Keratinocyte (primary cell): ENCODE data around the gene IGSF9. TPM values are rescaled to one million over a fixed set of nuclear protein-coding genes. Genes with fewer than 3 reads are reported as not detected.

Experiments
- DNase-seq: peaks from one replicate; pipeline ENCODE4 v3.0.0-alpha.2; 2011; ENCODE audit warnings: low read depth, missing footprints, low spot score
- FAIRE-seq: peaks from 2 replicates; lab custom pipeline; 2011; peaks lifted over from hg19 to GRCh38; lab: Jason Lieb, UNC
- H2AFZ ChIP-seq: 2 replicates; pipeline ENCODE4 v1.6.0; 2012; ENCODE audit warnings: low read length, control low read depth, inconsistent platforms; ENCODE audit not compliant: control insufficient read depth
- H3K27ac ChIP-seq: 2 replicates; pipeline ENCODE4 v1.5.1; 2011; ENCODE audit warnings: low read length; ENCODE audit not compliant: control insufficient read depth, insufficient read depth
- H3K27me3 ChIP-seq: 3 replicates; pipeline ENCODE4 v1.6.0; 2011; ENCODE audit warnings: low read length; ENCODE audit not compliant: control insufficient read depth, insufficient read depth; ENCODE audit errors: extremely low read depth
- H3K36me3 ChIP-seq, 2 experiments: 2 replicates in 1 of 2; 3 replicates in 1 of 2; pipeline ENCODE4 v1.5.1; 2011; ENCODE audit warnings: low read length in 2 of 2, mild to moderate bottlenecking in 1 of 2; ENCODE audit not compliant: control insufficient read depth in 2 of 2, insufficient read depth in 2 of 2; ENCODE audit errors: extremely low read depth in 1 of 2
- H3K4me1 ChIP-seq: 3 replicates; pipeline ENCODE4 v1.5.1; 2011; ENCODE audit warnings: low read length; ENCODE audit not compliant: control insufficient read depth, insufficient read depth; ENCODE audit errors: extremely low read depth
- H3K4me2 ChIP-seq: 3 replicates; pipeline ENCODE4 v1.6.0; 2011; ENCODE audit warnings: low read depth, low read length; ENCODE audit not compliant: control insufficient read depth, insufficient read depth; ENCODE audit errors: extremely low read depth
- H3K4me3 ChIP-seq, 3 experiments: fragments of 200-600 bp in 1 of 3; sonication (generic) in 1 of 3; 2 replicates in 2 of 3; 3 replicates in 1 of 3; pipeline ENCODE4 v1.5.1; 2011 to 2016; ENCODE audit warnings: low read length in 3 of 3, mild to moderate bottlenecking in 3 of 3, control low read depth in 2 of 3, inconsistent platforms in 1 of 3, low read depth in 1 of 3, mixed read lengths in 1 of 3, mixed run types in 1 of 3, moderate library complexity in 1 of 3; ENCODE audit not compliant: control insufficient read depth in 2 of 3, insufficient read depth in 2 of 3; ENCODE audit errors: extremely low read depth in 1 of 3
- H3K79me2 ChIP-seq: 2 replicates; pipeline ENCODE4 v1.6.0; 2012; ENCODE audit warnings: low read length; ENCODE audit not compliant: control insufficient read depth, insufficient read depth
- H3K9ac ChIP-seq: 3 replicates; pipeline ENCODE4 v1.6.0; 2011; ENCODE audit warnings: low read length; ENCODE audit not compliant: control insufficient read depth, insufficient read depth; ENCODE audit errors: extremely low read depth
- H3K9me1 ChIP-seq: 3 replicates; pipeline ENCODE4 v1.6.0; 2011; ENCODE audit warnings: low read length; ENCODE audit not compliant: control insufficient read depth, insufficient read depth; ENCODE audit errors: extremely low read depth
- H3K9me3 ChIP-seq: 2 replicates; pipeline ENCODE4 v1.5.1; 2012; ENCODE audit warnings: low read depth, low read length; ENCODE audit not compliant: control insufficient read depth
- H4K20me1 ChIP-seq: 3 replicates; pipeline ENCODE4 v1.6.0; 2011; ENCODE audit warnings: low read length; ENCODE audit not compliant: control insufficient read depth, insufficient read depth; ENCODE audit errors: extremely low read depth
- CTCF ChIP-seq, 3 experiments: IDR thresholded peaks in 1 of 3; conservative IDR thresholded peaks in 1 of 3; optimal IDR thresholded peaks in 1 of 3; 2 replicates in 2 of 3; 3 replicates in 1 of 3; pipeline versions ENCODE3 to v1.5.1; 2011; ENCODE audit warnings: low read length in 3 of 3, mild to moderate bottlenecking in 3 of 3, moderate library complexity in 2 of 3, control low read depth in 1 of 3, inconsistent platforms in 1 of 3; ENCODE audit not compliant: insufficient read depth in 2 of 3; ENCODE audit errors: extremely low read depth in 1 of 3
- EZH2 ChIP-seq: IDR thresholded peaks from one replicate; pipeline ENCODE4 v1.6.1; 2012; ENCODE audit warnings: inconsistent platforms, mild to moderate bottlenecking, low read length, moderate library complexity
- dilution Hi-C: fragments of 300-500 bp; cut with MboI; formaldehyde crosslinking; loops from one replicate; pipeline ENCODE4 v1.7.0; 2020; ENCODE audit warnings: low sequenced_read_pairs; ENCODE audit not compliant: extremely low pct_ligation_motif_present
- polyA plus RNA-seq, 5 experiments: library from polyadenylated mRNA; depleted of rRNA in 3 of 5; stranded (reverse) in 3 of 5; stranded (forward) in 1 of 5; unstranded in 1 of 5; fragments of >200 nt; gene quantifications; 1 replicate in 1 of 5; 2 replicates in 3 of 5; 3 replicates in 1 of 5; pipeline versions ENCODE4 v1.2.1 to v1.2.3, GENCODE V29; 2011 to 2012; ENCODE audit warnings: missing spikeins in 2 of 5, low read depth in 1 of 5, low replicate concordance in 1 of 5

Gene IGSF9
- polyA plus RNA-seq, 1 donor (not counting 4 experiments of a cell fraction or from before 2014, with no cell fraction given), result 4.2 TPM

GRCh38 chr1:159895836-159896545, 49.4 kb downstream of the IGSF9 start:
- no peak overlapping the region for H3K4me2 ChIP-seq
- no peak overlapping the region for H2AFZ ChIP-seq
- TF ChIP-seq CTCF (optimal IDR thresholded peaks at IDR 0.05 in 1 of 3, IDR thresholded peaks at IDR 0.05 in 1 of 3, conservative IDR thresholded peaks at IDR 0.05 in 1 of 3; ENCODE audit: extremely low read depth in 1 of 3, insufficient read depth in 2 of 3, low read length in 3 of 3) (no peak), EZH2 (no peak)

GRCh38 chr1:159895286-159895685, 50.1 kb downstream of the IGSF9 start:
- Histone ChIP-seq H3K4me3 (no peak overlapping the region), H4K20me1 (no peaks in the 10 kb centered on the region), H3K27ac (no peak overlapping the region), H3K4me2 (no peak overlapping the region), H3K9ac (no peak overlapping the region), H2AFZ (no peak overlapping the region), H3K36me3 (no peaks in the 10 kb centered on the region), H3K9me3 (no peaks in the 10 kb centered on the region), H3K4me1 (peaks cover 11% of the 10 kb centered on the region), H3K9me1 (no peaks in the 10 kb centered on the region), H3K79me2 (no peaks in the 10 kb centered on the region), H3K27me3 (no peaks in the 10 kb centered on the region)
- dilution Hi-C loops, result no loop called here
- DNase-seq, result no peak
- no peak for FAIRE-seq
- TF ChIP-seq EZH2 (no peak), CTCF (optimal IDR thresholded peaks at IDR 0.05 in 1 of 3, IDR thresholded peaks at IDR 0.05 in 1 of 3, conservative IDR thresholded peaks at IDR 0.05 in 1 of 3; ENCODE audit: extremely low read depth in 1 of 3, insufficient read depth in 2 of 3, low read length in 3 of 3) (no peak)

More at GRCh38 chr1:159895836-159896545, 49.4 kb downstream of the IGSF9 start:
- Histone ChIP-seq H3K9me1 (no peaks in the 10 kb centered on the region), H4K20me1 (no peaks in the 10 kb centered on the region), H3K36me3 (no peaks in the 10 kb centered on the region), H3K9me3 (no peaks in the 10 kb centered on the region), H3K79me2 (no peaks in the 10 kb centered on the region), H3K4me3 (no peak overlapping the region), H3K9ac (no peak overlapping the region), H3K4me1 (peaks cover 15% of the 10 kb centered on the region), H3K27ac (no peak overlapping the region), H3K27me3 (no peaks in the 10 kb centered on the region)
- DNase-seq (no peak), FAIRE-seq (no peak)
- dilution Hi-C loops, result no loop called here
